ENCODE results near the gene DPH6.
"Not testable (repeated sequence)": the region's sequence is repeated elsewhere in the genome, so short reads cannot be mapped to it uniquely, and the experiment has no call there.

DPH6 gene

DNA sequence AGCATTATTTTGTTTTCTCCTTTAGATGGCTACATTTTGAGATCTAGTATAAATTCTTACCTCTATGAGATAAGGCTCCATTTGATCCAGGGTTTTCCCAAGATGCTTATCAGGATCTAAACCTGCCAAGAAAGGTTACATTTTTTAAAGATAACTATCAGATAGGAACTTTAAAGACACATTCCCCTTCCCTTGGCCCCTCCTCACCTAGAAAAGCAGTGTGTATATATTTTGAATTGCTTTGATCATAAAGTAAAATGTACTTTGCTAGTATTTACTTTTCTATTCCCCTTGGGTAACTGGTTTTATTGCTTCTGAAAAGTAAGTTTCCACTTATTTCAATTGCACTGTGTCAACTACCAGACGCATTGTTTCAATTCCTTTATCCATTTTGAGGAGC is 135.2 kb downstream of the DPH6 start:
- H3K4me3 ChIP-seq (ENCODE audit: low read depth, low read length), result no peak overlapping the region
- no peak for DNase-seq (ENCODE audit: low read depth)
- no peak for TF ChIP-seq CTCF (IDR thresholded peaks at IDR 0.05; ENCODE audit: low read depth, low read length, missing control alignments)

DNA sequence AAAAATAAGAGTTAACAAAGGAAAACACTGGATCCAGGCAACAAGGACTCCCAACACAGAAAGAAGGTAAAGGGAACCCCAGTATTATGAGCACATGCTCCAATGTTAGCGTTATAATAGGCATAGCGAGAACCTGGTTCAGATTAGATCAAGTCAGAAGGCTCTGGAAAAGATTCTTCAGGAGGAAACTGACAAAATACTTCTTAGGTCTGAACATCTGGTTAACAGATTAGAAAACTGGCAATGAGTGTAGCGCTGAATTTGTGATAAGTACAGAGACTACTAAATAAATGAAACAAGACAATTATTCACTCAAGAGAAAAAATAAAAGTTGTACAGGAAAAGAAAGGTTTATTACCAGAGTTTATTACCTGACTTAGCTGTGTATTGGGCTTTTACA is 146.1 kb downstream of the DPH6 start:
- no peak for DNase-seq (ENCODE audit: low read depth)
- no peak overlapping the region for H3K4me3 ChIP-seq (ENCODE audit: low read depth, low read length)

GRCh38 chr15:35397027-35397426 is 148.9 kb downstream of the DPH6 start:
- H3K4me3 ChIP-seq (ENCODE audit: low read depth, low read length), result no peak overlapping the region
- no peak for DNase-seq (ENCODE audit: low read depth)
- no peak for TF ChIP-seq CTCF (IDR thresholded peaks at IDR 0.05; ENCODE audit: low read depth, low read length, missing control alignments)

More for the DNA sequence above, 146.1 kb downstream of the DPH6 start:
- no peak for TF ChIP-seq CTCF (IDR thresholded peaks at IDR 0.05; ENCODE audit: low read depth, low read length, missing control alignments)

GRCh38 chr15:35394416-35394815 is 151.5 kb downstream of the DPH6 start:
- DNase-seq (ENCODE audit: low read depth), result no peak
- TF ChIP-seq CTCF (IDR thresholded peaks at IDR 0.05; ENCODE audit: low read depth, low read length, missing control alignments), result no peak
- H3K4me3 ChIP-seq (ENCODE audit: low read depth, low read length), result no peak overlapping the region

DNA sequence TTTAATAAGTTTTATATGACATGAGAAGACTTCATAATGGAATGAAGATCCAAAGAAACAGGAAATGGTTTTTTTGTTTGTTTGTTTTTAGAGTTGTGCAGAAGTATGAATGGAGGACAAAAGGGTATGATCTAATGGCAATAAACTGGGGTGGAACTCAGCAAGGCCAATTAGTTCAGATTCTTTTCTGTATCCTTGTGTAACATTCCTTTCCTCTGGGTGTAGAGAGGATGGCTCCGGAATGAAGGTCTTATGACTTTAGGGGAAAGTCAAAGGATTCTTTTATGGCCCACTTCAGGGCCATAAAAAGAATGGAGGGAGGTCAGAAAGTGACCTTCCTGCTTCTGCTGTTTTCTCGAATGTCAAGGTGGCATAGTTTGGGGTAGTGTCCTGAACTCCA is 152.6 kb downstream of the DPH6 start:
- DNase-seq (ENCODE audit: low read depth), result no peak
- no peak for TF ChIP-seq CTCF (IDR thresholded peaks at IDR 0.05; ENCODE audit: low read depth, low read length, missing control alignments)
- no peak overlapping the region for H3K4me3 ChIP-seq (ENCODE audit: low read depth, low read length)

DNA sequence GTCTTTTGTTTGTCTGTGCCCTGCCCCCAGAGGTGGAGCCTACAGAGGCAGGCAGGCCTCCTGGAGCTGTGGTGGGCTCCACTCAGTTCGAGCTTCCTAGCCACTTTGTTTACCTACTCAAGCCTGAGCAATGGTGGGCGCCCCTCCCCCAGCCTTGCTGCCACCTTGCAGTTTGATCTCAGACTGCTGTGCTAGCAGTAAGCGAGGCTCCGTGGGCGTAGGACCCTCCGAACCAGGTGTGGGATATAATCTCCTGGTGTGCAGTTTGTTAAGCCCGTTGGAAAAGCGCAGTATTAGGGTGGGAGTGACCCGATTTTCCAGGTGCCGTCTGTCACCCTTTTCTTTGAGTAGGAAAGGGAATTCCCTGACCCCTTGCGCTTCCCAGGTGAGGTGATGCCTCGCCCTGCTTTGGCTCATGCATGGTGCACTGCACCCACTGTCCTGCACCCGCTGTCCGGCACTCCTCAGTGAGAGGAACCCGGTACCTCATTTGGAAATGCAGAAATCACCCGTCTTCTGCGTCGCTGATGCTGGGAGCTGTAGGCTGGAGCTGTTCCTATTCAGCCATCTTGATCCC is 154.5 kb downstream of the DPH6 start:
- H3K4me3 ChIP-seq (ENCODE audit: low read depth, low read length); DNase-seq (ENCODE audit: low read depth): not testable (repeated sequence)

DNA sequence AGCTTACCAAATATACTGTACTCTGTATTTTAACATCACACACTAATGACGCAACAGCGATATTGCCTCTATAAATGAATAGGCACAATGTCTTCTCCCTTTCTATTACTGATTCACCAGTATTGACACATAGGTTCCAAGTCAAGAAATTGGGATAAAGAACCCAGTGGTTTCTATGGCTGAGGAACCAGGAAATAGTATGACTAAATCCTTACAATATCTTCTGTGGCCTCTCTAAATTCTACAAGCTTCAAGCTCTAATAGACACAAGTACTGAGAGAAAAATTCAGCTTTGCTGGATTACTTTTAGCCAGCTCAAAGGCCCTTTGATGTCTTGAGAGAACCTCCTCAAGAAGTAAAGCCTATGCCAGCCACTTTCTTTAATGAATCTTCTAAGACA is 162.5 kb downstream of the DPH6 start:
- H3K4me3 ChIP-seq (ENCODE audit: low read depth, low read length), result no peak overlapping the region
- DNase-seq (ENCODE audit: low read depth), result no peak
- TF ChIP-seq CTCF (IDR thresholded peaks at IDR 0.05; ENCODE audit: low read depth, low read length, missing control alignments), result no peak

Measured in GM12864 (cell line).